Heart left ventricle (tissue), 16 donors: ENCODE data around the gene TRPM3. TPM values are rescaled to one million over a fixed set of nuclear protein-coding genes. Genes with fewer than 3 reads are reported as not detected.

ENCODE experiments used
- ATAC-seq, 4 donors: fragments of 200-7000 bp; cut with Tn5 transposase; one replicate each; pipeline ENCODE4 v1.9.1; 2020 to 2022; ENCODE audit warnings: moderate library complexity in 4 of 4, mild to moderate bottlenecking in 3 of 4, moderate number of reproducible peaks in 1 of 4
- DNase-seq, 5 donors: peaks; one replicate each; pipeline ENCODE4 v3.0.0-alpha.2; 2020
- H3K27ac ChIP-seq, 12 donors: fragments of 200-600 bp; sonication (generic) in 4 of 12; one replicate each; pipeline versions ENCODE4 v1.5.0 to v1.8.0; 2016 to 2022; ENCODE audit warnings: mild to moderate bottlenecking in 2 of 12
- H3K27me3 ChIP-seq, 9 donors: fragments of 200-600 bp; sonication (generic) in 2 of 9; one replicate each; pipeline versions ENCODE4 v1.5.1 to v1.8.0; 2016 to 2022; ENCODE audit warnings: mild to moderate bottlenecking in 3 of 9
- H3K36me3 ChIP-seq, 9 donors: fragments of 200-600 bp; sonication (generic) in 2 of 9; one replicate each; pipeline versions ENCODE4 v1.5.0 to v1.8.0; 2018 to 2022; ENCODE audit warnings: mild to moderate bottlenecking in 2 of 9
- H3K4me1 ChIP-seq, 12 donors: fragments of 200-600 bp; sonication (generic) in 4 of 12; one replicate each; pipeline versions ENCODE4 v1.5.0 to v1.8.0; 2016 to 2022; ENCODE audit warnings: mild to moderate bottlenecking in 3 of 12
- H3K4me3 ChIP-seq, 12 donors: fragments of 200-600 bp; sonication (generic) in 4 of 12; one replicate each; pipeline versions ENCODE4 v1.5.0 to v1.8.0; 2017 to 2022; ENCODE audit warnings: mild to moderate bottlenecking in 9 of 12, moderate library complexity in 4 of 12
- H3K9me3 ChIP-seq, 12 donors: fragments of 200-600 bp; sonication (generic) in 4 of 12; one replicate each; pipeline versions ENCODE4 v1.5.0 to v1.8.0; 2016 to 2022; ENCODE audit warnings: mild to moderate bottlenecking in 1 of 12
- CTCF ChIP-seq, 12 donors: fragments of 200-600 bp; sonication (generic) in 4 of 12; IDR thresholded peaks; one replicate each; pipeline versions ENCODE4 v1.5.0 to v1.8.0; 2018 to 2022; ENCODE audit warnings: antibody characterized with exemption in 12 of 12, mild to moderate bottlenecking in 5 of 12
- POLR2A ChIP-seq, 2 donors: fragments of 450-650 bp; IDR thresholded peaks; one replicate each; pipeline ENCODE4 v1.6.1; 2017; ENCODE audit warnings: antibody characterized with exemption in 2 of 2, mild to moderate bottlenecking in 2 of 2, moderate library complexity in 2 of 2
- WGBS, 4 donors: extraction: QIAGEN DNeasy Blood & Tissue Kit in 2 of 4; methylation state at CpG; one replicate each; pipeline versions ENCODE4 v1.1.5 to v1.1.7; 2013 to 2018; 5-methylcytosine and 5-hydroxymethylcytosine counted together
- intact Hi-C, 10 donors: fragments of 100-400 bp; cut with DNase I; formaldehyde crosslinking; loops; one replicate each; pipeline versions ENCODE4 v1.11.1 to v1.14.2; 2022
- polyA plus RNA-seq, 2 donors: library from polyadenylated mRNA; stranded (reverse); fragments of 200-250 nt; gene quantifications; one replicate each; pipeline ENCODE4 v1.2.3, GENCODE V29; 2013
- total RNA-seq, 9 donors: library from RNA; depleted of rRNA in 2 of 9; stranded (reverse); fragments of >200 nt in 2 of 9; fragmentation: NEBNext Ultra II Directional in 3 of 9; extraction: Animal tissue kit (Norgen Biotek cat#: 25700) in 3 of 9; gene quantifications; one replicate each; pipeline versions ENCODE4 v1.1.0 to v1.2.4, GENCODE V29; 2016 to 2023
- donor health status: ischemic (EF 13 %, LVEDD 7.1; RV severe dilation, severe dysfunction).
- donor health status: healthy with polysubstance abuse.
- donor health status: DM: no; HTN: yes; CAD: no.
- donor health status: DM: no; HTN: no; CAD: no.
- donor health status: ischemic (EF 25% LVEDD 6.9; RV normal size, moderate dysfunction).
- donor health status: ischemic (EF 25% LVEDD 5.7; RV mildly dilated, moderate dysfunction).
- donor health status: healthy.
- donor health status: DM: yes; HTN: yes; CAD: no.
- donor health status: ischemic (EF 35%, LVEDD 5.7; RV mildly dilated, moderate dysfunction).
- donor health status: nonischemic (EF 11% LVEDD 7.7; RV severe dilation, severe dysfunction).
- donor health status: DM: yes; HTN: yes; CAD: no.
- donor health status: PGD.
- donor health status: ischemic (EF 29% LVEDD 5.4; RV normal size, mild dysfunction).
- donor health status: nonischemic (EF 23%, LVEDD 6.1; RV moderate dilation, normal function).

Gene TRPM3
- total and polyA plus RNA-seq, 11 donors, result 0.02 to 0.91 (median 0.10) TPM; not detected in 1

- H3K27ac ChIP-seq, result peak overlapping the region in 10 of 12 donors; percentile 2 to 80 (median 51)
- H3K4me1 ChIP-seq, result peaks cover 4 to 57% (median 34%) of the 10 kb centered on the region in 12 donors
- no peaks in the 10 kb centered on the region for H3K9me3 ChIP-seq
- intact Hi-C loops, result loop anchor here in 4 of 10 donors (5.0 kb wide), 2 partner anchors 137 to 142 kb away; no protein-coding TSS in a partner anchor
- DNase-seq, result peak in 2 of 5 donors; percentile 49 to 63
- WGBS, 4 donors, result 47 to 61% (median 54%) methylated on average over 5 of the region's 5 CpGs
- TF ChIP-seq POLR2A (IDR thresholded peaks at IDR 0.05), result no peak
- TF ChIP-seq CTCF (IDR thresholded peaks at IDR 0.05), result no peak
- H3K27me3 ChIP-seq, result no peaks in the 10 kb centered on the region
- no peaks in the 10 kb centered on the region for H3K36me3 ChIP-seq
- peak in 3 of 4 donors; percentile 41 to 74 (median 57) for ATAC-seq
- H3K4me3 ChIP-seq, result no peak overlapping the region
Observed at GRCh38 chr9:70494221-70494620, 627.2 kb downstream of the TRPM3 start.

GRCh38 chr9:70493029-70493428, 628.4 kb downstream of the TRPM3 start:
- peak overlapping the region in 9 of 12 donors; percentile 27 to 74 (median 65) for H3K27ac ChIP-seq
- H3K4me1 ChIP-seq, result peaks cover 4 to 69% (median 45%) of the 10 kb centered on the region in 12 donors
- 35 to 56% (median 48%) methylated on average over 9 of the region's 9 CpGs for WGBS, 4 donors
- H3K27me3 ChIP-seq, result no peaks in the 10 kb centered on the region
- DNase-seq (peak in 2 of 5 donors; percentile 34 to 50), ATAC-seq (peak in 3 of 4 donors; percentile 20 to 59 (median 45))
- TF ChIP-seq CTCF (IDR thresholded peaks at IDR 0.05) (no peak), POLR2A (IDR thresholded peaks at IDR 0.05) (no peak)
- H3K4me3 ChIP-seq, result no peak overlapping the region
- intact Hi-C loops, result loop anchor here in 4 of 10 donors (5.0 kb wide), 2 partner anchors 136 to 141 kb away; no protein-coding TSS in a partner anchor
- H3K9me3 ChIP-seq, result no peaks in the 10 kb centered on the region
- no peaks in the 10 kb centered on the region for H3K36me3 ChIP-seq

- TF ChIP-seq POLR2A (IDR thresholded peaks at IDR 0.05) (no peak), CTCF (IDR thresholded peaks at IDR 0.05) (no peak)
- Histone ChIP-seq H3K9me3 (no peaks in the 10 kb centered on the region), H3K4me1 (peaks cover 4 to 70% (median 45%) of the 10 kb centered on the region in 12 donors), H3K36me3 (no peaks in the 10 kb centered on the region), H3K27ac (peak overlapping the region in 6 of 12 donors; percentile 18 to 71 (median 55)), H3K27me3 (no peaks in the 10 kb centered on the region), H3K4me3 (no peak overlapping the region)
- 59 to 77% (median 66%) methylated on average over 2 of the region's 2 CpGs for WGBS, 4 donors
- ATAC-seq (no peak), DNase-seq (no peak)
- intact Hi-C loops, result loop anchor here in 4 of 10 donors (5.0 kb wide), 2 partner anchors 135 to 140 kb away; no protein-coding TSS in a partner anchor
Observed at GRCh38 chr9:70492319-70492777, 629.1 kb downstream of the TRPM3 start.

- Histone ChIP-seq H3K9me3 (no peaks in the 10 kb centered on the region), H3K36me3 (no peaks in the 10 kb centered on the region), H3K4me1 (peaks cover 4 to 70% (median 48%) of the 10 kb centered on the region in 12 donors), H3K4me3 (no peak overlapping the region), H3K27ac (peak overlapping the region in 3 of 12 donors; percentile 4 to 71 (median 65)), H3K27me3 (no peaks in the 10 kb centered on the region)
- TF ChIP-seq CTCF (IDR thresholded peaks at IDR 0.05) (no peak), POLR2A (IDR thresholded peaks at IDR 0.05) (no peak)
- intact Hi-C loops, result loop anchor here in 4 of 10 donors (5.0 kb wide), 2 partner anchors 134 to 139 kb away; no protein-coding TSS in a partner anchor
- ATAC-seq (no peak), DNase-seq (no peak)
- WGBS, 4 donors, result 59 to 76% (median 66%) methylated on average over 8 of the region's 8 CpGs
Observed at GRCh38 chr9:70491426-70492318, 629.7 kb downstream of the TRPM3 start.
